Superior temporal gyrus (tissue), 1 donor: ENCODE data around the gene PITRM1.

ENCODE experiments used
- DNase-seq: peaks from one replicate; pipeline ENCODE4 v3.0.0-alpha.2; 2016; ENCODE audit errors: extremely low spot score

The PITRM1 gene

DNA sequence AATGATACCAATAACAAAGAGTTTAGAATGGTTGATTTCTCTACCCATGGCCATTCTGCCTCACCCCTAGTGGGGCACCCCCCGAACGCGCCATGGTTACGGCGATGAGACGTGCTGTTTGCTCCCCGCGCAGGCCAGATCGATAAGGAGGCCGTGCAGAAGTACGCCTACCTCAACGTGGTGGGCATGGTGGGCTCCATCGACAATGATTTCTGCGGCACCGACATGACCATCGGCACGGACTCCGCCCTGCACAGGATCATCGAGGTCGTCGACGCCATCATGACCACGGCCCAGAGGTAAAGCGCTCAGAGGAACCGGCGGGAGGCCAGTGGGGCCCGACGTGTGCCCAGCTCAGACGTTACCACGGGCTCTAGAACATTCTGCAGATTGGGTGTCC is 68.9 kb downstream of the PITRM1 start:
- no peak for DNase-seq

DNA sequence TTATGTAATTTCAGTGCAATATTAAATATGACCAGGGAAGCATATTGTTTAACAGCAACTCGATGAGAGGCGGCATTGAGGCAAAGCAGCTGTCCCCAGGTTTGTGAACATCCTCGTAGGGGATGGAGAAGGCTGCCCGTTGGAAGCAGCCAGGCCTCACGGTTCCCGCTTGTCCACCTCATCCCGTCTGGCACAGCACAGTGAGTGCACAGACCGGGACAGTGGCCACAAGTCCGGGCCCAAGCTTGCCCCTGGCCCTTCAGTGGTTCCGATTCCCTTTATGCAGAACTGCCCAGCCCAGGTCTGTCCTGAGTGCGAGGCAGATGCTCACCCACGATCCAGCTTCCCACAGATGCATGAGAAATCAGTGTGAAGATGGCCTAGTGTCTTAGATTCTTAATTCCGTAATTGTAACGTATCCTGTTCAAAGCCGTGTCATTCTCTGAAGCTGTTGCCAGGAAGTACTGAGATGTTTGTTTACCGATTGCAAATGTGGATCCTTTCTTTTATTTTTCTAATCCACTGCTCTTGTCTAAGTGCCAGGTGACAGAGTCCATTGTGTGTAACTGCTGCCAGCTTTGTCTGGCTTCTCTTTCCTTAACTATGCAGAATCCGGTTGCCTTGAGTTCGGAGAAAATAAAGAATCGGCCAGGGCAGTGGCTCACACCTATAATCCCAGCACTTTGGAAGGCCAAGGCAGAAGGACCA is 69.7 kb downstream of the PITRM1 start:
- peak; percentile 53 for DNase-seq

- DNase-seq, result no peak
Observed at GRCh38 chr10:3100856-3101640, 71.5 kb downstream of the PITRM1 start.

DNA sequence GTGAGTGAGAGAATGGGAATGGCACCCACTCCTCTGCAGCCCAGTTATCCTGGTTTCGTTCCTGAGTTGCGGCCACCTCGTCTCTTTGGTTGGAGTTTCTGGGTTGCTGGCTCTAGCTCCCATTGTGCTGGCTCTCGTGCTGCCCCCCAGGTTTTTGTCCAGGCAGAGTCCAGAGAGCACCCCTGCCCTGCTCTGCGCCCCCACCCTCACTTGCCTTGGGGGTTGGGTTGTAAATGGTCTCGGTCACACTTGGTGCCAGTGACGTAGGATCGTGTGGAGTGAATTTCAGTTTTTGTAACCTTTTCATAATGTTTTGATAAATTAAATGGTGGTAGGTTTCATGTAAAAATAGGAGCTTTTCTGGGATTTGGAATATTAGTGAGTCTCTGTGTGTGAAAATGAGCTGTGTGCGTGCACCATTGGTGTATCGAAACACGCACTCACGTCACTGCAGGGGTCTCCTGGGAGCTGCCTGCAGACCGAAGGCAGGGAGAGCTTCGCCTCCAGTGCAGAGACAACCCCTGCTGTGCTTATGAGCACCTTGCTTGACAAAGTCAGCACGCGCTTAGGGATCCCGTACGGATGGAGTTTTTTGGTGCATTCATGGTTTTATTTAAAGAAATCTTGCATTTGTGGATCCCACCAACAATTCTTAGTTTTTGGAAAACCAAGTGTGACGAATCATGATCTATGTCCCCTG is 72.3 kb downstream of the PITRM1 start:
- no peak for DNase-seq

DNA sequence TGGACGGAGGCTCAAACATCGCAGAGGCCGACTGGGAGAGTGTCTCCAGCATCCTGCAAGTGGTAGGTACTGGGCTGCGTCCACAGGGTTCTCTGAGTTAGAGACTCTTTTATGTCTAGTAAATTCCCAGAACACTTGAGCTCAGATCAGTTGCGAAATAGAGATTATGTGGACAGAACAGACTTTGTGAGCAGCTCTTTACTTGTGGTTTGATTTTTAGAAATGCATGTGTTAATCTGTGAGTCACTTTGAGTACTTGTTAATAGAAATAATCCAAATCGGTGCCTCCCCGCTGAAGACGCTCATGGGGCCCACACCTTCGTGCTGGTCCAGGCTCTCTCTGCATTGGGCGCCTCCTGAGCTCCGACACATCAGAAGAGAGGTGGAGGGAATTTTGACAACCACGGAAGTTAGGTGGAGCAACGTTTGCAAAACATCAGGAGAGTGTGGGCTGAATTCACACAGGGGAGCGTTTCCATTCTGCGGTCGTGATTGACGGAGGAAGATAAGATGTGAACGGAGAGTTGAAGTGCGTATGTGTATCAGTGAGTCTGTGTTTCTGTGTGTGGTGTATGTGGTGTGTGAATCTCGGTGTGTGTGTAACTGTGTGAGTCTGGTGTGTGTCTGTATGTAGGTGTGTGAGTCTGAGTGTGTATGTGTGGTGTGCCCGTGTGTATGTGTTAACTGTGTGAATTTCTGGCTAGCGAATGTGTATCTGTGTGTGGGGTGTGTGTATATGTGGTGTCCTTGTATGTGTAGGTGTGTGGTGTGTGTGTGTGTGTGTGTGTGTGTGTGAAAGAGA is 73.1 kb downstream of the PITRM1 start:
- DNase-seq, result peak; percentile 25

GRCh38 chr10:3098689-3099088 is 73.9 kb downstream of the PITRM1 start:
- no peak for DNase-seq

DNA sequence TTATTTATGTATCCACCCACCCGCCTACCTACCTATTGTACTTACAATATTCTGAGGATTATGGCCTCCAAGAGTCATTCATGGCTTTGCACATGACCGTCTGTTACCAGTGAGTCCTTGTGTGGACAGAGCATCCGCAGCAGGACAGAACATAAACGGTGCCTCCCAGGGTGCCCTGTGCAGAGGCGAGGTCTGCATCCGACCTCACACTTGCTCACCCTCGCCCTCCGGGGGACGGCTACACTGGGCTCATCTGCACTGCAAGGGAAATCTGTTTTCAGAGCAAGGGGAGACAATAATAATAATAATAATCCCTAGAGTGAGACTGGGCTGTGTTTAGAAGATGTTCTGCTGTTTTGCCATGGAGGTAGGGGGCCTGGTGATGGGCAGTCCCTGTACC is 75.4 kb downstream of the PITRM1 start:
- no peak for DNase-seq

- no peak for DNase-seq
Observed at GRCh38 chr10:3096149-3096548, 76.4 kb downstream of the PITRM1 start.

DNA sequence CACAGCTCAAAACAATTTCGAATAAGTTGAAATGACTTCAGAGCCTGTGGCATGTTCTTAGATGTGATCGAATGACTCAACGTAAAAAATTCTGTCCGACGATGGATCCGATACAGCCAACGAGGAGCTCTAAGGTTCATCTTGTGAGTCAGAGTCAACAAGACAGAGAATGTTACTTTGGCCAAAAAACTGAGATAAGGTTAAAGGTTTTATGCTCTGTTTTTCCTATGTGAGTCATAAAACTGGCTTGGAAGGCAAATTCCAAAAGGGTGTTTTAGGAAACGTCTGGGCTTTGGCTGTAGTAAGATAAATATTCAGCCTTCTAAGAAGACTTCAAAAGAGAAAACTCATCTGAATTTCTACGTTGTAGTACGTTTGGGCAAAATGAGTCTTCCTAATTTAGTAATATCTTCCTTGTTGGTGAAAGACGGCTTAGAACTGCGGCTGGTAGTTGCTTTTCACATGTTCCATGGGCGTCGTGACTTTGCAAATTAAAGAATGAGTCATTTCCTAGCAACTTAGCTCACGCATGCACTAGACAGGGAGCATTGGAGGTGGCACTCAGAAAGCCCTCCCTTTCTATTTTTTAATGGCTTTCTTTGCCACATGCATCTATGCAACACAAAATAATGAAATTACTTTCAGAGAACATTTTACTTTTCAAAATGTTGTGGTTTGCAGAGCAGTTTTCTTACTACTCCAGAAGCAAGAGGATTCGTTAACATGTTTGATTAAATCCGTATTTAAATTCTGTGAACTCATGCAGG is 77.0 kb downstream of the PITRM1 start:
- DNase-seq, result peak; percentile 69

DNA sequence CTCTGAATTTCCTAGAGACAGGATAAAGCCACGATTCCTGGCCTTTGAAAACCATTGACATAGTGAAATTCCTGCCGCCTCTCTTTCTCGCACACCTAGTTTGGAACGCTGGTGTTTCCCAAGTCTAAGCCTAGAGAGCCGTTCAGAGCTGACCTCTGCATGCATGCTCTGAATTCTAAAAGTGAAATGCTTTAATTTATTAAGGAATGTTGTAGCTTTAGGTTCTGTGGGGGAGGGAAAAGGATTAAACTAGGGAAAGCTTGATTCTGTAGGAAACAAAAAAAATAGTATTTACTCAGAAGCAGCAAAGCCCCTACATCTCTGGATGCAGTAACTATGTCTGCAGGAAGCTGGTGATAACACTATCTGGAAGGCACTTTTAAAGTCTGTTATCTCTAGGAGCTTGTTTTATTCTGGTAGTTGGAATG is 78.0 kb downstream of the PITRM1 start:
- DNase-seq, result no peak

DNA sequence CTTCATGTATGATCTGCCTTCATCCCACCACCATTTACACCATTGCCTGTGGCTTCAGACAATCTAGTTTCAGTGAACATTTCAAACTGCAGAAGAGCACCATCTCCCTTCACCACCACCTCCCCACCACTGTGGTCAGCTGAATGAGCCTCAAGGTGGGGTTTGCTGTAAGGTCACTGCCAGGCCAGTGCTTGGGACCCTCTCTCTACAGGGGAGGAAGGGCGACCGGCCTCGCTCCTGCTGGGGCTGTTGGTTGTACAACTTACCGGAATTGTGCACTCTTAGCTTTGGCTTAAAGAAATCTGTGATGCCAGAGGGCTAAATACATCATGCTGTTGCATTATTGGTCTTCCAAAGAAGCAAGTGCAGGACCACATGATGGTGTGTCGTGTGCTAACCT is 78.6 kb downstream of the PITRM1 start:
- DNase-seq, result no peak

- DNase-seq, result no peak
Observed at GRCh38 chr10:3091921-3092320, 80.7 kb downstream of the PITRM1 start.

GRCh38 chr10:3090914-3091787 is 81.4 kb downstream of the PITRM1 start:
- no peak for DNase-seq

DNA sequence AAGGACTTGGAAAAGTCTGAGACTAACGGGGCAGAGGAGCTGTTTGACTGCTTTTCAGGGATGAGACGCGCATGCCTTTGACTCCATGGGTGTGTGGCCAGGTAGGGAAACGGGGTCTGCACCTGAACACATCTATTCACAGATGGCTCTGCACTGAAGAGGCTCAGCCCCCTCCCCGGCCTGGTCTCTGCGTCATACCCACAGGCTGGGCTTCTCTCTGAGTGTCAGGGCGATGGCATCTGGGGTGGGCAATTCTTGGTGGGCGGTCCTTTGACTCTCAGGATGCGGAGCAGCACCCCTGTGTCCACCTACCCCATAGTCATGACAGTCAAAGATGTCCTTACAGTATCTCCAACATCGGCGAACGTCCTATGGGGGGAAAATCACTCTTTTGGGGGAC is 82.2 kb downstream of the PITRM1 start:
- no peak for DNase-seq
